Breast epithelium (tissue), 4 donors: ENCODE data around the gene IGF1R. TPM values are rescaled to one million over a fixed set of nuclear protein-coding genes. Genes with fewer than 3 reads are reported as not detected.
A peak's percentile ranks its signal among the peaks of the same experiment; 100 is the strongest.

Source experiments
- DNase-seq, 2 donors: peaks; one replicate each; pipeline ENCODE4 v3.0.0-alpha.2; 2019; ENCODE audit warnings: low spot score in 2 of 2
- H3K27ac ChIP-seq, 2 donors: fragments of 200-600 bp; sonication (generic) in 1 of 2; one replicate each; pipeline ENCODE4 v1.5.1; 2016 to 2019; ENCODE audit warnings: mild to moderate bottlenecking in 1 of 2
- H3K27me3 ChIP-seq, 2 donors: fragments of 200-600 bp; sonication (generic) in 1 of 2; one replicate each; pipeline versions ENCODE4 v1.5.1 to v1.6.0; 2017 to 2019; ENCODE audit warnings: control low read depth in 1 of 2, mild to moderate bottlenecking in 1 of 2
- H3K36me3 ChIP-seq: fragments of 200-600 bp; one replicate; pipeline ENCODE4 v1.5.1; 2019
- H3K4me1 ChIP-seq, 2 donors: fragments of 200-600 bp; sonication (generic); one replicate each; pipeline ENCODE4 v1.5.1; 2016 to 2019; ENCODE audit warnings: control low read depth in 1 of 2
- H3K4me3 ChIP-seq, 3 donors: fragments of 200-600 bp; sonication (generic); 1 replicate in 2 of 3; 2 replicates in 1 of 3; pipeline ENCODE4 v1.5.1; 2016 to 2019; ENCODE audit warnings: mild to moderate bottlenecking in 3 of 3, moderate library complexity in 2 of 3
- H3K9me3 ChIP-seq, 2 donors: fragments of 200-600 bp; sonication (generic) in 1 of 2; one replicate each; pipeline ENCODE4 v1.5.1; 2016 to 2019; ENCODE audit warnings: control low read depth in 1 of 2
- POLR2A ChIP-seq: fragments of 450-650 bp; IDR thresholded peaks from one replicate; pipeline ENCODE4 v1.6.1; 2016; ENCODE audit warnings: antibody characterized with exemption, mild to moderate bottlenecking, moderate library complexity
- POLR2AphosphoS5 ChIP-seq, 3 donors: sonication (generic); formaldehyde crosslinking; IDR thresholded peaks; one replicate each; pipeline ENCODE4 v1.6.1; 2017; ENCODE audit warnings: antibody characterized with exemption in 3 of 3
- intact Hi-C: fragments of 100-400 bp; cut with DNase I; formaldehyde crosslinking; loops from one replicate; pipeline ENCODE4 v1.15.1; 2023; ENCODE audit warnings: low total_unique reads
- total RNA-seq, 3 donors: library from RNA; depleted of rRNA; stranded (reverse); fragments of >200 nt; gene quantifications; one replicate each; pipeline ENCODE4 v1.1.0, GENCODE V29; 2016
- TF ChIP-seq, protein P1 (sequence below), 3 donors: fragments of 450-650 bp; IDR thresholded peaks; one replicate each; pipeline ENCODE4 v1.5.1; 2016 to 2017; ENCODE audit warnings: antibody characterized with exemption in 3 of 3, mild to moderate bottlenecking in 3 of 3, moderate library complexity in 3 of 3

The IGF1R gene
- total RNA-seq, 3 donors from 2014 or later, result 61.8 to 146 (median 103) TPM

DNA sequence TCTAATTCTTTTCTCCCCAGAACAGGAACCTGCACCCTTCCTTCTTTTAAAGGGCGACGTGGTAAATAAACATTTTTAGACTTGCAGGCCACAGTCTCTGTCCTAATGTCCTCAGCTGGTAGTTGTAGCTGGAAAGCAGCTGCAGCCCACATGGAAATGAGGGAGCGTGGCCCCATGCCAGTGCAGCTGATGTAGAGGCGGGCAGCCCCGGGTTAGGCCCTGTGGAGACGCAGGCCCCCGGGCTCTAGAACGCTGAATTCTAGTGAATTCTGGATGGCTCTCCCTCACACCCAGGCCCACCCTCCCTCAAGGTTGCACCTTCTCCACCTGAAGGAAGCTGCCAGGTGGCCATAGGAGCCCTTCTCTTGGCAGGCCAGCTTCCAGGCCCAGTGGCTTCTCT, 307.0 kb downstream of the IGF1R start:
- TF ChIP-seq POLR2A, result no peak
- TF ChIP-seq POLR2AphosphoS5 (IDR thresholded peaks at IDR 0.05), result no peak
- TF ChIP-seq, protein P1, sequence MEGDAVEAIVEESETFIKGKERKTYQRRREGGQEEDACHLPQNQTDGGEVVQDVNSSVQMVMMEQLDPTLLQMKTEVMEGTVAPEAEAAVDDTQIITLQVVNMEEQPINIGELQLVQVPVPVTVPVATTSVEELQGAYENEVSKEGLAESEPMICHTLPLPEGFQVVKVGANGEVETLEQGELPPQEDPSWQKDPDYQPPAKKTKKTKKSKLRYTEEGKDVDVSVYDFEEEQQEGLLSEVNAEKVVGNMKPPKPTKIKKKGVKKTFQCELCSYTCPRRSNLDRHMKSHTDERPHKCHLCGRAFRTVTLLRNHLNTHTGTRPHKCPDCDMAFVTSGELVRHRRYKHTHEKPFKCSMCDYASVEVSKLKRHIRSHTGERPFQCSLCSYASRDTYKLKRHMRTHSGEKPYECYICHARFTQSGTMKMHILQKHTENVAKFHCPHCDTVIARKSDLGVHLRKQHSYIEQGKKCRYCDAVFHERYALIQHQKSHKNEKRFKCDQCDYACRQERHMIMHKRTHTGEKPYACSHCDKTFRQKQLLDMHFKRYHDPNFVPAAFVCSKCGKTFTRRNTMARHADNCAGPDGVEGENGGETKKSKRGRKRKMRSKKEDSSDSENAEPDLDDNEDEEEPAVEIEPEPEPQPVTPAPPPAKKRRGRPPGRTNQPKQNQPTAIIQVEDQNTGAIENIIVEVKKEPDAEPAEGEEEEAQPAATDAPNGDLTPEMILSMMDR (IDR thresholded peaks at IDR 0.05), result no peak
- Histone ChIP-seq H3K9me3 (no peaks in the 10 kb centered on the region), H3K36me3 (peaks cover 9% of the 10 kb centered on the region), H3K27me3 (no peaks in the 10 kb centered on the region), H3K4me1 (peaks cover 0 to 3% of the 10 kb centered on the region in 2 donors), H3K4me3 (no peak overlapping the region), H3K27ac (peak overlapping the region; percentile 87 to 92)
- intact Hi-C loops, result no loop called here
- DNase-seq, result no peak

DNA sequence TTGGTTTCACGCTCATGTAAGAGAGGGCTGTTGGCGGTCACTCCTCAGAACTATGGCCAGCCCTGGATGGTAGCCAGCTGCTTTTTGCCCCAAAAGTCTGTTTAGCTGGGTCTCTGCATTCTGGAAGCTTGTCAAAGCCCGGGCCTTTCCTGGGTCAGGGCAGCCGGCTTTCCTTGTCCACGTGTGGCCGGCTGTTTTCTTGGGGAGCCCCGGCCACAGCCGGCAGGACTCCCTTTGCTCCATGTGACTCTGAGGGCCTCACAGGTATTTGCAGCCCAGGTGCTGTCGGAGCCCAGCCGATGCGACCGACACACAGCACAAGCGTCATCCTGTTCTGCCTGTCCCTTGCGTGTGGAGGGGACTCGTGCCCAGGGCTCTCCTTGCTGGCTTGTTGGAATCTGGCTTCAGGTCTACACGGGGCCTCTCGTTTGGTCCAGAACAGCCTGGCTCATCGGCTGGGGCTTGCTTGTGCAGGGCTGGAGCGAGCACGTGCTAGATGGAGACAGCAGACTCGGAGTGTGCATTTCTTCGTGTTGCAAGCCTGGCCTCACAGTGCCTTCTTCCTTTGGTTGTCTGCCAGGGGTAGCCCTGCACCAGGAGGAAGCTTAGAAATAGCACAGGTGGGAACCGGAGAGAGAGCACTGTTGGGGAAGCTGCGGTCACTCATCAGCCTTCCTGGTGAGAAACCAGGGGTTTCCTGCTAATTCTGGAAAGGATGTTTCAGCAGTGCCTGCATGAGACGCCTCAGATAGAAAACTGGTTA, 307.8 kb downstream of the IGF1R start:
- peaks cover 0 to 3% of the 10 kb centered on the region in 2 donors for H3K4me1 ChIP-seq
- TF ChIP-seq POLR2A (no peak), POLR2AphosphoS5 (IDR thresholded peaks at IDR 0.05) (no peak)
- TF ChIP-seq, protein P1 (IDR thresholded peaks at IDR 0.05), result no peak
- H3K27me3 ChIP-seq, result no peaks in the 10 kb centered on the region
- DNase-seq, result no peak
- intact Hi-C loops, result loop anchor here (1.0 kb wide), 1 partner anchor 23 kb away; no protein-coding TSS in a partner anchor
- no peak overlapping the region for H3K4me3 ChIP-seq
- H3K9me3 ChIP-seq, result peaks cover 0 to under 1% of the 10 kb centered on the region in 2 donors
- H3K36me3 ChIP-seq, result peaks cover 9% of the 10 kb centered on the region
- peak overlapping the region; percentile 87 to 92 for H3K27ac ChIP-seq

DNA sequence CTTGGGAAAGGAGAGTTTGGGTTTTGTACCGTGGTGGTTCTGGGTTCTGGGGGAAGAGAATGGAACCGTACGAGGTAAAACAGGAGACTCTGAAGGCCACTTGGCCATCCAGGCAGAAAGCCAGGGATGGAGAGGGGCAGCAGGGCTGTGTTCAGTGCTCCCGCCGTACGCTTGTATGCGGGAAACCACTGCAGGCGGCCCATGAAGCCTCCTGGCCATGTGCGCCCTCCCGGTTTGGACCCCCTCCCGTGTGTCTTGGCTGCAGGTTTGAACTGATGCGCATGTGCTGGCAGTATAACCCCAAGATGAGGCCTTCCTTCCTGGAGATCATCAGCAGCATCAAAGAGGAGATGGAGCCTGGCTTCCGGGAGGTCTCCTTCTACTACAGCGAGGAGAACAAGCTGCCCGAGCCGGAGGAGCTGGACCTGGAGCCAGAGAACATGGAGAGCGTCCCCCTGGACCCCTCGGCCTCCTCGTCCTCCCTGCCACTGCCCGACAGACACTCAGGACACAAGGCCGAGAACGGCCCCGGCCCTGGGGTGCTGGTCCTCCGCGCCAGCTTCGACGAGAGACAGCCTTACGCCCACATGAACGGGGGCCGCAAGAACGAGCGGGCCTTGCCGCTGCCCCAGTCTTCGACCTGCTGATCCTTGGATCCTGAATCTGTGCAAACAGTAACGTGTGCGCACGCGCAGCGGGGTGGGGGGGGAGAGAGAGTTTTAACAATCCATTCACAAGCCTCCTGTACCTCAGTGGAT, 308.6 kb downstream of the IGF1R start:
- peaks cover 14% of the 10 kb centered on the region for H3K36me3 ChIP-seq
- H3K27ac ChIP-seq, result no peak overlapping the region
- no peak for DNase-seq
- intact Hi-C loops, result loop anchor here (1.0 kb wide), 1 partner anchor 24 kb away; no protein-coding TSS in a partner anchor
- TF ChIP-seq, protein P1 (IDR thresholded peaks at IDR 0.05), result no peak
- TF ChIP-seq POLR2AphosphoS5 (IDR thresholded peaks at IDR 0.05) (no peak), POLR2A (no peak)
- peaks cover 5 to 9% of the 10 kb centered on the region in 2 donors for H3K9me3 ChIP-seq
- no peak overlapping the region for H3K4me3 ChIP-seq
- no peaks in the 10 kb centered on the region for H3K27me3 ChIP-seq
- H3K4me1 ChIP-seq, result peaks cover 0 to 3% of the 10 kb centered on the region in 2 donors

DNA sequence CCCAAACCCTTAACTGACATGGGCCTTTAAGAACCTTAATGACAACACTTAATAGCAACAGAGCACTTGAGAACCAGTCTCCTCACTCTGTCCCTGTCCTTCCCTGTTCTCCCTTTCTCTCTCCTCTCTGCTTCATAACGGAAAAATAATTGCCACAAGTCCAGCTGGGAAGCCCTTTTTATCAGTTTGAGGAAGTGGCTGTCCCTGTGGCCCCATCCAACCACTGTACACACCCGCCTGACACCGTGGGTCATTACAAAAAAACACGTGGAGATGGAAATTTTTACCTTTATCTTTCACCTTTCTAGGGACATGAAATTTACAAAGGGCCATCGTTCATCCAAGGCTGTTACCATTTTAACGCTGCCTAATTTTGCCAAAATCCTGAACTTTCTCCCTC, 309.3 kb downstream of the IGF1R start:
- no peak for DNase-seq
- Histone ChIP-seq H3K27me3 (no peaks in the 10 kb centered on the region), H3K9me3 (peaks cover 11 to 12% of the 10 kb centered on the region in 2 donors), H3K4me1 (peaks cover 0 to 3% of the 10 kb centered on the region in 2 donors), H3K4me3 (no peak overlapping the region), H3K27ac (no peak overlapping the region), H3K36me3 (peaks cover 17% of the 10 kb centered on the region)
- intact Hi-C loops, result no loop called here
- TF ChIP-seq, protein P1 (IDR thresholded peaks at IDR 0.05), result no peak
- TF ChIP-seq POLR2A, result no peak
- TF ChIP-seq POLR2AphosphoS5 (IDR thresholded peaks at IDR 0.05), result no peak

DNA sequence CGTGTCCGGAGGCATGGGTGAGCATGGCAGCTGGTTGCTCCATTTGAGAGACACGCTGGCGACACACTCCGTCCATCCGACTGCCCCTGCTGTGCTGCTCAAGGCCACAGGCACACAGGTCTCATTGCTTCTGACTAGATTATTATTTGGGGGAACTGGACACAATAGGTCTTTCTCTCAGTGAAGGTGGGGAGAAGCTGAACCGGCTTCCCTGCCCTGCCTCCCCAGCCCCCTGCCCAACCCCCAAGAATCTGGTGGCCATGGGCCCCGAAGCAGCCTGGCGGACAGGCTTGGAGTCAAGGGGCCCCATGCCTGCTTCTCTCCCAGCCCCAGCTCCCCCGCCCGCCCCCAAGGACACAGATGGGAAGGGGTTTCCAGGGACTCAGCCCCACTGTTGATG, 309.7 kb downstream of the IGF1R start:
- Histone ChIP-seq H3K27ac (no peak overlapping the region), H3K36me3 (peaks cover 17% of the 10 kb centered on the region), H3K4me1 (peaks cover 0 to 3% of the 10 kb centered on the region in 2 donors), H3K4me3 (no peak overlapping the region), H3K9me3 (peaks cover 11 to 12% of the 10 kb centered on the region in 2 donors), H3K27me3 (no peaks in the 10 kb centered on the region)
- TF ChIP-seq POLR2AphosphoS5 (IDR thresholded peaks at IDR 0.05), result no peak
- no peak for DNase-seq
- intact Hi-C loops, result no loop called here
